ENCODE data around the gene GNAQ.

- TF ChIP-seq CTCF (IDR thresholded peaks at IDR 0.05) = no peak
- TF ChIP-seq FOSL2 (IDR thresholded peaks at IDR 0.05) = no peak
- no peak for TF ChIP-seq FOSL2 (CRISPR knock-in tag; IDR thresholded peaks at IDR 0.05)
- no peak for TF ChIP-seq POLR2A (IDR thresholded peaks at IDR 0.05; ENCODE audit: low read length)
- no peak for TF ChIP-seq E2F6 (IDR thresholded peaks at IDR 0.05; ENCODE audit: borderline replicate concordance, low read depth)
- no peak for TF ChIP-seq MAX (IDR thresholded peaks at IDR 0.05)
- TF ChIP-seq REST (IDR thresholded peaks at IDR 0.05) = no peak
- TF ChIP-seq CBX8 (IDR thresholded peaks at IDR 0.05) = no peak
- no peak for TF ChIP-seq RFX5 (IDR thresholded peaks at IDR 0.05)
- TF ChIP-seq CEBPB (IDR thresholded peaks at IDR 0.05) = no peak
- TF ChIP-seq RNF2 (IDR thresholded peaks at IDR 0.05; ENCODE audit: borderline replicate concordance, low read depth) = no peak
- TF ChIP-seq SMC3 (IDR thresholded peaks at IDR 0.05) = no peak
These were observed 7.1 kb upstream of the GNAQ start for GRCh38 chr9:78038620-78039300.
